ENCODE measurements around the gene ANKRD22. TPM values are rescaled to one million over a fixed set of nuclear protein-coding genes. Genes with fewer than 3 reads are reported as not detected.
A peak's percentile ranks its signal among the peaks of the same experiment; 100 is the strongest.

ANKRD22 gene
- total and polyA plus RNA-seq, 10 of the 15 experiments (the other 5 are each of a cell fraction or from before 2014, with no cell fraction given): 0.30 to 1.3 (median 0.71) TPM

GRCh38 chr10:88794731-88795130 is 56.9 kb downstream of the ANKRD22 start (continued):
- TF ChIP-seq ZNF622 (IDR thresholded peaks at IDR 0.05) (no peak), SREBF1 (IDR thresholded peaks at IDR 0.05; ENCODE audit: low read length) (no peak), BACH1 (IDR thresholded peaks at IDR 0.05; ENCODE audit: borderline replicate concordance) (no peak), IKZF1 (conservative IDR thresholded peaks at IDR 0.05) (no peak), NR2F1 (conservative IDR thresholded peaks at IDR 0.05) (no peak)

- FAIRE-seq (peak; percentile 87), ATAC-seq (peak; percentile 75), DNase-seq (ENCODE audit: low read depth, low spot score) (peak; percentile 17)
- Histone ChIP-seq H3K4me3 (no peak overlapping the region), H2AFZ (ENCODE audit: control insufficient read depth, low read depth, low read length) (no peak overlapping the region), H3K36me3 (ENCODE audit: control insufficient read depth in 2 of 2, insufficient read depth in 2 of 2, low read length in 1 of 2) (no peaks in the 10 kb centered on the region), H4K20me1 (ENCODE audit: control insufficient read depth, insufficient read depth) (no peaks in the 10 kb centered on the region), H3K27me3 (replicated peaks in 1 of 2; ENCODE audit: control insufficient read depth in 2 of 2, insufficient read depth in 2 of 2, low read length in 1 of 2) (no peaks in the 10 kb centered on the region), H3K79me2 (ENCODE audit: control insufficient read depth, insufficient read depth, low read length) (no peaks in the 10 kb centered on the region), H3K9ac (ENCODE audit: control insufficient read depth, insufficient read depth, low read length) (no peak overlapping the region), H3K9me3 (replicated peaks; ENCODE audit: control insufficient read depth, insufficient read depth, low read length) (no peaks in the 10 kb centered on the region), H3K4me1 (ENCODE audit: control insufficient read depth, insufficient read depth, low read length) (peaks cover 7% of the 10 kb centered on the region; the same call in 1 of the 2 replicates), H3K4me2 (ENCODE audit: control insufficient read depth, insufficient read depth) (no peak overlapping the region), H3K27ac (ENCODE audit: control insufficient read depth, insufficient read depth) (no peak overlapping the region)
- POLR2A ChIA-PET: interaction anchor here (0.7 kb wide), 1 partner anchor 103 kb away, joined by 3 read pairs; no protein-coding TSS in a partner anchor
- 29% methylated on average over 2 of the region's 2 CpGs for WGBS (ENCODE audit: insufficient coverage, insufficient replicate concordance, low lambda C conversion rate, missing lambda C conversion rate)
- intact Hi-C loops (cut with micrococcal nuclease; ENCODE audit: unreplicated experiment): loop anchor here (5.0 kb wide), 2 partner anchors 37 to 107 kb away; no protein-coding TSS in a partner anchor
- SMC1A ChIA-PET (ENCODE audit: uncharacterized antibody, unreplicated experiment): interaction anchor here (0.6 to 1.8 kb wide), 9 partner anchors 10 to 469 kb away, joined by 3 to 12 read pairs (median 3); no protein-coding TSS in a partner anchor
- CTCF ChIA-PET: interaction anchor here (0.8 to 1.4 kb wide), 6 partner anchors 16 to 211 kb away, joined by 3 to 5 read pairs (median 4); partner anchors contain the start of gene RNLS
- no TSS peak for BruUV-seq (replicated peaks)
- in situ Hi-C loops (cut with MboI): no loop called here
- RAD21 ChIA-PET (ENCODE audit: unreplicated experiment): interaction anchor here (0.7 to 1.8 kb wide), 3 partner anchors 43 to 65 kb away, joined by 3 to 6 read pairs (median 3); no protein-coding TSS in a partner anchor
- TF ChIP-seq ZBTB11 (CRISPR knock-in tag; IDR thresholded peaks at IDR 0.05) (no peak), EP300 (IDR thresholded peaks at IDR 0.05; ENCODE audit: borderline replicate concordance in 1 of 2, control insufficient read depth in 1 of 2, low read depth in 2 of 2, low read length in 2 of 2) (no peak), ZBTB33 (IDR thresholded peaks at IDR 0.05) (no peak), IRF4 (IDR thresholded peaks at IDR 0.05; ENCODE audit: low read depth, low read length) (0 out of 2 replicates have a peak, but pooled peaks have one; percentile 26), SMARCA5 (IDR thresholded peaks at IDR 0.05) (no peak), RAD21 (IDR thresholded peaks at IDR 0.05; ENCODE audit: insufficient read depth, low read depth, low read length) (no peak), PKNOX1 (IDR thresholded peaks at IDR 0.05) (peak; percentile 19; the same call in 1 of the 2 replicates), SKIL (IDR thresholded peaks at IDR 0.05; ENCODE audit: low read depth, poor library complexity, severe bottlenecking) (peak; percentile 51)
These were observed 57.8 kb downstream of the ANKRD22 start for GRCh38 chr10:88793712-88794299.

All from GM12878 (cell line).